GM19240 (cell line): ENCODE results near the gene UNC45A.
A peak's percentile ranks its signal among the peaks of the same experiment; 100 is the strongest.

Experiments used
- DNase-seq: peaks from one replicate; pipeline ENCODE4 v3.0.0; 2011; ENCODE audit warnings: low spot score; ENCODE audit not compliant: insufficient read length

The UNC45A gene

DNA sequence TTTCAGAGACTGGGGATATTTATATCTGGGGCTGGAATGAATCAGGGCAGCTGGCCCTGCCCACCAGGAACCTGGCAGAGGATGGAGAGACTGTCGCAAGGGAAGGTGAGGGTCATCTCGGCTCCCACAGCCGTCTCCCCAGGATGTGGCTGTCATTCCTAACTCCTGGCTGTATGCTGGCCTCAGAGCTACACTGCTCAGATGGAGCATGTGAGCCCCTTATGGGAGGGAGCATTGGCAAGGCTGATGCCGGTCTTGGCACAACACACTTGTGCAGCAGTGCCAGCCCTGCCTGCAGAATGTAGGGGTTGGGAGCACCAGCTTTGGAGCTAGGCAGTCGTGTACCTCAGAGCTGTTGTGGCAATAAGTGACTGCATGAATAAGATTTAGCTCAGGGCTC is 24.8 kb downstream of the UNC45A start:
- no peak for DNase-seq

DNA sequence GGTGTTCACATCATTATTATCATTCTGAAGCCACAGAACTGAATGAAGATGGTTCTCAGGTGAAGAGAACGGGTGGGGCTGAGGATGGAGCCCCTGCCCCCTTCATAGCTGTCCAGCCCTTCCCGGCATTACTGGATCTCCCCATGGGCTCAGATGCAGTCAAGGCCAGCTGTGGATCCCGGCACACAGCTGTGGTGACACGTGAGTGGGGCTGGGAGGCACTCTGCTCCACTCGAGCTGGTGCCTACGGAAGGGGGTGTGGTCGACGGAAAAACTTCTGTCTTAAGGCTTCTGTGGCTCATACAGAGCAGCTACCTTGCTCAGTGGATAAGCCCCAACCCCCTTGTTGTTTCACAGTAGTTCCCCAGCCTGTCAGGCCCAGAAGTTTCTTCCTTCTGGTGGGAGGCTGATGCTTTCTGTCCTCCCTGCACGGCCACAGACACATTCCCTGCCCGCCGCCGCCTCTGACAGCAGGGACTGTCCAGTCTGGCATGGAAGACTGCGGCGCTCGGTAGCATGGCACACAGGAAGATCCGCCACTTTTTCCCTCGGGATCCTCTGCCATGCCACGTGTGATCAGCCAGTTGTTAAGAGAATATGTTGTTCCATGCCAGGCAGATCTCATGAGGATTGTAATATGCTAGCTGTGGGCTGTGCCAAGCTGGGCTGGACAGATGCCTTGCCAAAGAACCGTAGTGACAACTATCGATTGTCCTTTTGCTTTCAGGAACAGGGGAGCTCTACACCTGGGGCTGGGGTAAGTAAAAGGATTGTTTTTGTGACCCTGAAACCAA is 25.4 kb downstream of the UNC45A start:
- no peak for DNase-seq

DNA sequence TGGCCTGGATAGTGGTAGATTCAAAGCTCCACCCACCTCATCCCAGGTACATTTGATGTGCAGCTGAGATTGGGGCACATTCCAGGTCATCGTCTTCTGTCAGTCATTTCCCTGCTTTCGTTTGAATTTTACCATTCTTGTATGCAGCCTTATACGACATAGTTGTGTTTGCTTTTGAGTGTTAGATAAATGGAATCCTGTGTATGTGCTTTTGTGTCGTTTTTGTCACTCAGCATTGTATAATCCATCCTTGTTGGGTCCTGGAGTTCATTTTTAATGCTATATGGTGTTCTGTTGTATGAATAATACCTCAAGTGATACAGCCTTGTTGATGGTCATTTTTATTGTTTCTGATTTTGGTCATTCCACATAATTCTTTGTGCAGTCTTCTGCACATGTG is 26.9 kb downstream of the UNC45A start:
- DNase-seq, result no peak

DNA sequence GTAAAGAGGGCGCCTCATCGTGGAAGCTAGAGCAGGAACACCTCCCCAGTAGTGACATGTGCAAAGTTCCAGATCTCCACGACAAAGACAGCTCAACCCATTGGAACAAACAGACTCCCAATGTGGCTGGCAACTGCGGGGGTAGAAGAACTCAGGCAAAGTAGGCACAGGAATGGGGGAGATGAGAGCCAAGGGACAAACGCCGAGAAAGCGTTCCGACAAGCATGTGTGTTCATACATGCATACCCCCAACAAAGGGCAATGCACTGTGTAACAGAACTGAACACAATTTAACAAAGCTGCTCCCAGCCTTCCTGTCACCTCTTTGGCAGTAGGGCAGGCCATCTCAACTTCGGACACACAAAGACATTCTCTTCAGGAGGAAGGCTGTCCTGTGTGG is 31.2 kb downstream of the UNC45A start:
- no peak for DNase-seq

DNA sequence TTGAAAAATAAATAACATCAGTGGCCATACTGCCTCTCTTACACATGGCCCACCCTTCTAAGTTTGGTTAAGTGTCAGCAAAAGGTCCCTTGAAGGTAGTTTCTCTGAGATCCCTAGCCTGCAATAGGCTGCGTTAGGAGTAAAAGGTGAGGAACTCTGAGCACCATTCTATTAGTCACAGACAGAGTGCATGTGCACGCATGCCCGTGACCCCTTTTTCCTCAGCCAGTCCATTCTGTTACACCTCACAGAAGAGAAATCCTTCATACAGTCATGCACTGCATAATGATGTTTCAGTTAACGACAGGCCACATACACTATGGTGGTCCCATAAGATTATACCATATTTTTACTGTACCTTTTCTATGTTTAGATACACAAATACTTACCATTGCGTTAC is 32.1 kb downstream of the UNC45A start:
- no peak for DNase-seq

DNA sequence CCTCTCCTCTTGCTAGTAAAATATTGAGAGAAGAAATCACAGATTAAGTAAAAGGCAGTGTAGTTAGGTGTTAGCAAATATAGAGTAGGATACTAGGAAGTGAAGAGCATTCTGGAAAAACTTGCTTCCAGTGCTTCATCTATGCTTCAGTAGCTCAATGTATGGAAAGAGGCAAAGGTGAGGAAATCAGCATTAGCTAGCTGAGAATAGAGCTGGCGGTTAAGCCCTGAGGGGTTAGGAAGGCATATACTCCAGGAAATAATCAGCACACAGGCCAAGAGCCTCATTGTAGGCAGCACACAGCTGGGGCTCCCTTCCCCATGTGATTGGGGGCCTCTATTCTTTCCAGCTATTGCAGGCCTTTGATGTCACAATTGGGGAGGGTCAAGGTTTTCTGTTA is 33.3 kb downstream of the UNC45A start:
- no peak for DNase-seq

DNA sequence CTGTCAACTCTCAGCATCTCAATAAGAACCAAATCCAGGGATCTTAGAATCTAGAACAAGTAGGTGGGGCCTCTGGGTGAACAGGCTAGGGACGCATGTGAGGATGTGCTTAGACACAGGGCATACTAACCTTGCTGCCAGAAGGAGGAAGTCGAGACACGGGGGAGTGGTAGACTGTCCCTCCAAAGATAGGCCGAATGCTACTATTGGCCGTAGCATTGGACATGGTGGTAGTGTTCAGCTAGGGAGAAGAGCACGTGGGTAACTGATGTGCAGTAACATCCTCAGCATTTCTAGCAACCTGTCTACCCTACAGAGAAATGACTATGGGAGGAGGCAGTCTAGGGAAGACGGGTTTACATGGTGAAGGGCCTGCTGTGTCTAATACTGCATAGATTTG is 35.2 kb downstream of the UNC45A start:
- no peak for DNase-seq

DNA sequence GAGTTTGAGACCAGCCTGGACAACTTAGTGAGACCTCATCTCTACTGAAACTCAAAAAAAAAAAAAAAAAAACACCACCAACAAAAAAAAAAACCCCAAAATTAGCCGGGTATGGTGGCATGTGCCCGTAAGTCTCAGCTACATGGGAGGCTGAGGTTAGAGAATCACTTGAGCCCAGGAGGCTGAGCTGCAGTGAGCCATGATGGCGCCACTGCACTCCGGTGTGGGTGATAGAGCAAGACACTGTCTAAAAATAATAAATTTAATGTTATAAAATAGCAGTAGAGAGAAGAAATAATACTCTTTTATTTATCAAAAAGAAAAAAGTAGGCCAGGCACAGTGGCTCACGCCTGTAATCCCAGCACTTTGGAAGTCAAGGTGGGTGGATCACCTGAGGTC is 37.0 kb downstream of the UNC45A start:
- no peak for DNase-seq

DNA sequence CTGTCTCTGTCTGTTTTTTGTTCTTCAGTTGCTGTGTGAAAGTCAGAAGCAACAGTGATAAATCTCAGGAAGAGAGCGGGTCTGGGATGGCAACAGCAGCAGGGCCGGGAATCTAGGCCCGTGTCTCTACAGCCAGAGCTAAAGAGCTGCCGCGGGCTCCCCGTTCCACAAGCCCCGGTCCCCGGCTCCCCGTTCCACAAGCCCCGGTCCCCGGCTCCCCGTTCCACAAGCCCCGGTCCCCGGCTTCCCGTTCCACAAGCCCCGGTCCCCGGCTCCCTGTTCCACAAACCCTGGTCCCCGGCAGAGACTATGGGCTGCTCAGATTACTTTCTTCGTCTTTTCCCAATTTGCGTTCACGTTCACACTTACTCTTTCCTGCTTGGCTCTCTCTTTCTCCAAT is 39.1 kb downstream of the UNC45A start:
- no peak for DNase-seq

DNA sequence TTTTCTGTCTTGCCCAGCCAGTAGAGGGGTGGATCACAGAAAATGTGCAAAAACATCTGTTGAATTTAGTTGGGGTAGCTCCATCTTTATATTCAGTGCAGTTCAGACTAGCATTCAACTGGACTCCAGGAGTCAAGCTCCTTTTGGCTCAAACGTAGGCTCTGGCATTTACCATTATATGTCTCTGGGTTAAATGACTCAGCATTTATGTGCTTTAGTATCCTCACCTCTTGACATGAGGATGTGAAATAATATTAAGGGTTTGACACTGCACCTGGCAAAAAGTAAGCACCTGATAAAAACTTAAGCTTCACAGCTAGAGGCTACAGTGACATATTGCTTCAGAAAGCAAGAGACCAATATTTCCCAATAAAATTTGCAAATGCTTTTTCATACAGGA is 44.5 kb downstream of the UNC45A start:
- DNase-seq, result no peak

DNA sequence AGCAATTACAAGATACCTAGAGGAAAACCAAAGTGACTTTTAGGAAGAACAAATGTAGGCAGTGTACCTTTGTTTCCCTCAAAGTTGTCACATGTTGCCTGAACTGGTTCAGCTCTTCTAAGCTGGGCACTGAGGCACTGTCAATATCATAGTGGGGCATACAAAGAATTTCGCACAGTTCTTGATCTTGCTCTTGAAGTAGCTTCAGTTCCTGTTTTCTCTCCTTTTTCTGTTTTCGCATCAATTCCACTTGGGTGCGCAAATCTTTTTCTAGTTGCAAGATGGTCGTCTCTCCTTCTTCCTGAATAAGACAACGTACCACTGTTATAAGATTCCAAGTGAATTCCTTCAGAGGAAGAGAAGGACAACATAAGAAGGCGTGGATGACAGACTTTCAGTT is 46.6 kb downstream of the UNC45A start:
- peak; percentile 13 for DNase-seq

DNA sequence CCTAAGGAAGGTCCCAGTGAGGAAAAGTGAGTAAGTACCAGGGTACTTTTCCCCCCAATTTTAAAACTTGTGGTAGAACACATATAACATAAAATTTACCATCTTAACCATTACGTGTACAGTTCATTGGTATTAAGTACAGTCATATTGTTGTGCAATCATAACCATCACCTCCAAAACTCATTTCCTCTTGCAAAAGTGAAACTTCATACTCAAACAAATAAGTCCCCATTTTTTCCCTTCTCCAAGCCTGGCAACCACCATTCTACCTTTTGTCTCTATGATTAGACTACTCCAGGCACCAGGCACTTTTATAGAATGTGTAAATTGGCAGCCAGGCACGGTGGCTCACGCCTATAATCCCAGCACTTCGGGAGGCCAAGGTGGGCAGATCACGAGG is 47.0 kb downstream of the UNC45A start:
- no peak for DNase-seq

DNA sequence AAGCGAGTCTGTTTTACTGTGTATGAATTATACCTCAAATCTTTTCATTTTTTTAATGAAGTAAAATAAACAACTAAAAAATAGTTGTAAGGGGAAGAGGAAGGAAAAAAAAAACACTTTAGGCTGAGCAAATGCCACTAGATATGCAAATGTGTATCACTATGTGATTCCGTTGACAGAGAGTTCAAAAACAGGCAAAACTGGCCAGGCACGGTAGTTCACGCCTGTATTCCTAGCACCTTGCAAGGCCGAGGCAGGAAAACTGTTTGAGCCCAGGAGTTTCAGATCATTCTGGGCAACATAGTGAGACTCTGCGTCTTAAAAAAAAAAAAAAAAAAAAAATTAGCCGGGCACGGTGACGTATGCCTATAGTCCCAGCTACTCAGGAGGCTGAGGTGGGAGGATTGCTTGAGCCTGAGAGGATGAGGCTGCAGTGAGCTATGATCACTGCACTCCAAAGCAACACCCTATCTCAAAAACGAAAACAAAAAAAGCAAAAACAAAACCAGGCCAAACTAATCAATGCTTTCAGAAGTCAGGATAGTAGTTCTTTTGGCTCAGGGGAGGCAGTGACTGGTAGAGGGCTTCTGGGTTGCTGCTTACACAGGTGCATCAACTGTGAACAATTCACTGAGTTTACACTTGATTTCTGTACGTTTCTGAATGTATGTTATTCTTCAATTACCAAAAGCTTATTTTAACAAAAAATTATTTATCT is 51.9 kb downstream of the UNC45A start:
- DNase-seq, result no peak

DNA sequence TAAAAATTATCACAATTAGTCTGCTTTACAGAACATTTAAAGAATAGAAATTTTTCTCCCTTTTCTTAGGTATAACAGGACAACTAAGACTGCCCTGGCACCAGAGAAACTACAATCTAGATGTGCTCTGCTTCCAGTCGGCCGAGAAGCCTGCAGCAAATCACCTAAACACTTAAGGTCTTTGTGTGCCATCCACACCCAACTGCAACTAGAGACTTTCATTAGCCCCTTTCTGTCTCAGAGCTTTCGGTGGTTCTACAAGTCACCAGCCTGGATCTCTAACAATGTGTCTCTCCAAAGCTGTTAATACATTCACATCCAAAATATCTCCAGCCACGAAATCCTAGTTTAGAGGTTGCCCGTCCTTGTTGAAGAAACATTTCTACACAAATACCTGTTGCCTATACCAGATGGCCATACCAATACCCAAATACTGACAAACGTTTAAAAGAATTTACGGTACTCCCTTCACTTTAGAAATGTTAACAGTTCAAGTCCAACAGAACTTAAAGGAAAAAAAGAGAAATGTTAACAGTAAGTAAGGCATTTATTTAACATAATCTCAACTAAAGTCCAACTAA is 52.6 kb downstream of the UNC45A start:
- no peak for DNase-seq

DNA sequence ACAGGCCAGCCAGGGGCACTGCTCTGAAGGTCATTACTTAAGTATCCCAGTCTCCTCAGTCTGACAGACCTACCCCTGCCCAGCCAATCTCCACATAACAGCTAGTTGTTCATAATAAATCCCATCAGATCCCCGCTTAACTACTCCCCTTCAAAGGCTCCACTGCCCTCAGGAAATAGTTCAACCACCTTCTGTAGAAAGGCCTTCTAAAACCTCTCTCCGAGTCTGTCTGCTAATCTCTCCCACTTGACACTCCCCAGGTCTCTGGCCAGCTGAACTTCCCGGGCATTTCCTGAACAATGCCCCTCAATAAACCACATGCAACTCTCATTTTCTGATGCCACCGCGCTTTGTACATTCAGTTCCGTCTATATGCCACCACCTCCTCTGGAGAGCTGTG is 53.2 kb downstream of the UNC45A start:
- no peak for DNase-seq

DNA sequence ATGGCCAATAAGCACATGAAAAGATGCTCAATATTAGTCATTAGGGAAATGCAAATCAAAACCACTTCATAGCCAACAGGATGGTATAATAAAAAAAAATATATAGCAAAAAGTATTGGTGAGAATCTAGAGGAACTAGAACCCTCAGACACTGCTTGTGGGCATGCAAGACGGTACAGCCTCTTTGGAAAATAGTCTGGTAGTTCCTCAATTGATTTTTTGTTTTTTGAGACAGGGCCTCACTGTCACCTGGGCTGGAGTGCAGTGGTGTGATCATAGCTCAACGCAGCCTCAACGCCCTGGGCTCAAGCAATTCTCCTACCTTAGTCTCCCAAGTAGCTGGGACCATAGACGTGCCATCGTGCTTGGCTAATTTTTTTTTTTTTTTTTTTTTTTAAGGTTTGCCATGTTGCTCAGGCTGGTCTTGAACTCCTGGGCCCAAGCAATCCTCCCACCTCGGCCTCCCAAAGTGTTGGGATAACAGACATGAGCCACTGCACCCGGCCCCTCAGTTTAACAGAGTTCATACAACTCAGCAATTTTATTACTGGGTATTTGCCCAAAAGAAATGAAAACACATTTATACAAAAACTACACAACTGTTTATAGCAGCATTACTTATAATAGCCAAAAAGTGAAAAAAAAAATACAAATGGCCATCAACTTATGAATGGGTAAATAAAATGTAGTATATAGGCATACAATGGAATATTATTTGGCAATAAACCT is 54.1 kb downstream of the UNC45A start:
- no peak for DNase-seq

DNA sequence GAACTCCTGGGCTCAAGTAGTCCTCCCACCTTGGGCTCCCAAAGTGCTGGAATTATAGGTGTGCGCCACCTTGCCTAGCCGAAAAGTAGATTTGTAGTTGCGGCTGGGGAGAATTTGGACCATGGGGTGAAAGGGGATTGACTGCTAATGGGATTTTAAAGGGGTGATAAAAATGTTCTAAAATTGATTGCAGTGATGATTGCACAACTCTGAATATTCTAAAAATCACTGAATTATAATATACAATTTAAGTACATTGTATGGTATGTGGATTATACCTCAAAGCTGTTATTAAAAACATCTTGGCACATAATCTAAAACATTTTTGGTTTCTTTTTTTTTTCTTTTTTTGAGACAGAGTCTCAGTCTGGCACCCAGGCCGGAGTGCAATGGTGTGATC is 55.4 kb downstream of the UNC45A start:
- no peak for DNase-seq

DNA sequence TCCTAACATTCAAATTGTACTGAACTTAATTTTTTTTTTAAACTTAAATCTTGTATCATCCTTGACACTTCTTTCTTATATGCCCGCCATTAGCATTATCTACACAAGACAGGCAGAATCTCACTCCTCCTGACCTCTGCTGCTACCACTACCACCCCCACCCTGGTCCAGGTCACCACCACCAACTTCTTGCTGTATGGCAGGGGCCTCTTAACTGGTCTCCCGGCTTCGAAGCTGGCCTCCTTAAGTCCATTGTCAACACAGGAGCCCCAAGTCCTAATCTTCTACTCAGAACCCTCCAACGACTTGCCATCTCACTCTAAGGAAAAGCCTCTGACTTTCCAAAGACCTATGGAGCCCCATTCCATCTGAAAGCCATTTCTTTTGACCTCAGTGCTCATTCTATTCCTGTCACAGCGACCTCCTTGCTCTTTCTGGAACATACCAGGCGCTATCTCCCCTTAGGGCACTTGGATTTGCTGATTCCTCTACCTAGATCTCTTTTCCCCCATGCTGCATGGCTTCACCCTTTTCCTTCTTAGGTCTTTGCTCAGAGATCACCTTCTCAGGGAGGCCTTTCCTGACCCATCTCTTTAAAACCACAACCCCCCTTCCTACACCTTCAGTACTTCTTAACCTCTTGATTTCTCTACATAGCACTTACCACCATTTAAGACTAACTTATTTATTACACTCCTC is 56.7 kb downstream of the UNC45A start:
- no peak for DNase-seq

DNA sequence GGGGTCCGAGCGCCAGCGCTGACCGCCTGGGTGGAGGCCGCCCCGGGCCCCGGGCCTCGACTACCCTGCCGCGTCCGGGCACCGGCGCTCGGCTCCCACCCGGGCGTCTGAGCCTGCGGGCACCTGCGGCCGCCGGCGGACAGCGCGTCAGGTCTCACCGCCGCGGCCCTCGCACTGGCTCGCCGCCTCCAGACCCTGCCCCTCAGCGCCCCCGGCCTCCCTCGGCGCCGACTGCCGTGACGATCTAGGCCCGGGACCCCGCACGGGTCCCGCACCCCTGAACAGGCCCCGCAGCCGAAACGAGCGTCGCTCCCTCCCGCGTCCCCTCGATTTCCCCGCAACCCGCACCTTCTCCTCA is 59.0 kb downstream of the UNC45A start:
- DNase-seq, result no peak

DNA sequence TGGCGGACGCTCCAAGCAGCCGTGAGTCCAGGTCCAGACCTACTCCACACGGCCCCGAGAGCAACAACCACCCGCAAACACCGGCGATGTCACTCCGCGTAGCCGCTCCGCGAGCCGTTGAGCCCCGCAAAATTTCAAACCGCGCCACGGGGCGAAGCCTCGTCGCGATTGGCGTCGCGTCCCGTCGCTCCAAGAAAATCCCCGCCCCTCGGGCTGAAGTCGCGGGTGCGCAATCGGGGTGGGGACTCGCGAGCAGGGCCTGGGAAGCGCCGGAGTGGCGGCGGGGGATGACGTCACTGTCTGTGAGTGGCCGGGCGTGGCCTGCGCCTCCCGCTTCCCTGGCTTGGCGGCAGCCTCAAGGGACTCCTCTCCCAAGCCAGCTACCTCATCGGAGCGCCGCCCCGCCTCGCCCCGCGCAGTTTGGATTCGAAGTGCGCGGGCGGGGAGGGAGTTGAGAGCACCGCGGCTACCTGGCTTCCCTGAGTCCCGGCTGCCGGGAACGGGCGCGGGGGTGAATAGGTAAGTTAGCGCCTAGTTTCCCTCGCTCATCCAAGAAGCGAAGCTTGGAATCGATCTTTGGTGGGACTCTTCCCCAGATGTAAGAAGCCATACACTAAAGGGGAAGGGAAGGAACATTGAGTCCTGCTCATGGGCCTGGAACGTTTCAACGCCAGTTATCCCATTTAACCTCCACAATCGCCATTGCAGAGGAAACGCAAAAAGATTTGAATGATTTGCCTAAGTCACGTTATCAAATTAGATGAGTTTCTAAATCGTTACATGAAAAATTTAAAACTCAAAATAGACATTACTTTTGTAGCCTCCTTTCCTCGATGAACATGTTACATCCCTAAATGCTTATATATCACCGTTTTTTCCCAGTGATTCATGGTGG is 59.6 kb downstream of the UNC45A start, which contains the start of gene PRC1:
Gene PRC1 (minus strand): TSS at position 119 of the 895 bp plus-strand sequence. CDS start 118 bp downstream, at position 1.
- DNase-seq, result peak; percentile 94
